ENCODE data around the gene STK39.

STK39 gene

DNA sequence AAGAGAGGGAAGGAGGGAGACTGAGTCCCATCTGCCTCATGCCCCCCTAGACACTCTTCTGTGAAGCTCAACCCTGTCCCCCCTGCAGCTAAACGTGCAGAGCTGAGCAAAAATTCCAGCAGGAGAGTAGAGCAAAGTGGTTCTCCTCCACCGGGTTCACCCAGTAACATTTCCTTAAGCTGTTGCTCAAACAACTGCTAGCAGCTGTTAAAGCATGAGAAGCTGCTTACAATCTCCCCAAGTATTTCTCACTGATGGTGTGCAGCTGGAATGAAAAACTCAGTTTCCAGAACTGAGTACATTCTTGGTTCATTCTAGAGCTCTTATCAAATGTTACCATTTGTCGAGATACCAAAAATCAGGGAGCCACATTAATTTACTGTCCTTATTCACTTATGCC is 92.3 kb downstream of the STK39 start:
- DNase-seq: no peak

DNA sequence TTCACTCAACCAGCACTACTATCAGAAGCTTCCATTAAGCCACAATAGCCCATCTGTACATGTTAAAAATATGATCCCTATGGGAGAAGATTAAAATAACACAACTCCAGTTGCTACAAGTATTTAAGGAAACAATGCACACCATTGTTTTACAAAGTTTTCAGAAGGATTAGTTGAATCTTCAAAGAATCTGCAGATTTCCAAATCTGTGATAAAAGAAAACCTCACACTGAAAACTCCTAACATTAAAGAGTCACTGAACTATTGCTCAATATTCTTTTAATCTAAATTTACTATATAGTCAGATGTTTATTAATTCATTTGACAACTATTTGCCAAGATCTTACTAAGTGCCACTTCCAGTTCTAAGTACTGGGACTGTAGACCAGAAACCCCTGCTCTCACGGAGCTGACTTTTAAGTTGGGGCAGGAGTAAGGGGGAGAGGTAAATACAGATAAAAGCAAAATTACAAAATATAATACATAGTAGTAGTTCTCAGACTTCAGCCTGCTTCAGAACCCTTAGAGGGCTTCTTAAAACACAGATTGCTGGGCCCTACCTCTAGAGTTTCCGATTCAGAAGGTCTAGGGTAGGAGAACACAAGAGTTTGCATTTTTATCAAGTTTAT is 94.4 kb downstream of the STK39 start:
- DNase-seq: no peak

DNA sequence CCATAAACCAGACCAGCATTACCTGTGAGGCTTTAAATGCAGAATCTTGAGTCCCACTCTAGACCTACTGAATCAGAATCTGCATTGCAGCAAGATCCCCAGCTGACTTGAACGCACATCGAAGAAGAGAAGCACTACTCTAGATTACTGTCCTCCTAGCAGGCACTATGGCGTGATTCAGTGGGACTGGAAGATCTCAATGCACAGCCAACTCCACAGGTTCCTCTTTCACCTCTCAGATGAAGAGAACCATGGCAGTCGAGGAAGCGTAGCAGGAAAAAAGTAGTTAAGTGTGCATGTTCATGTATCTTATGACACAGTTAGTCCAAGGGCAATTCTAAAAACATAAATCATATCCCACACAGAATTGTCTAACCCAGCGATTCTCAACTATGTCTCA is 97.4 kb downstream of the STK39 start:
- no peak for DNase-seq

DNA sequence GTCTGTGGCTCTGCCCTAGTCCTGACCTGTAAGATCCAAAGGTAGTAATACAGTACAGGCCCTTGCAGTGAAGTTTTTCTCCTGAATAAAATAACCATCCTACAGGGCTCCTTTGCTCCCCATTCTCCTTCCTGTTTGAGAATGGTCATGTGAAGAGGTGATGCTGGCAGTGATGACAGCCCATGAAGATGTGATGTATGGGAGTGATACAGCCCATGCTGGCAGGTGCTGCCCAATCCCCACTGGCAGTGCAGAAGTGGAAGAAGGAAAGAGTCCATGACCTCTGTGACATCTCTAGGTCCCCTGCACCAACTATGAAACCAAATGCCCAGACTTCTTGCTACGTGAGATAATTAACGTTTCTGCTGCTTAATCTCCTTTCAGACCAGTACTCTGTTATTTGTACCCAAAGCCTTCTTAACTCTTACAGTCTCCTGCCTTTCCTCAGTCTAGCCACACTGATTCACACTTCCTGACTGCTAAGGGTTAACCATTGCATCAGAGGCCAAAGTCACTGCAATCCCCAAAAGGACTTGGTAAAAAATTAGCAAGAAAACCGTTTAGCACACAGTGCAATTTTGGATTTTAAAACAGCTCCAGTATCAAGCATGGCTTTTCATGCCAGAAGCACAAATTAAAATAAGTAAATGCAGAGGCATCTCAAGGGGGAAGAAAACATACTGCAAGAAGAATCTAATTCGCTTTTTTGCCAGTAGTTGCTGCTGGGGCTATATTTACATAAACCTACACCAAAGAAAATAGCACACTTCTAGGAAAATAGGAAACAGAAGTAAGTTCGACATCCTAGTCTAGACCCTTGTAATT is 98.0 kb downstream of the STK39 start:
- DNase-seq: no peak

DNA sequence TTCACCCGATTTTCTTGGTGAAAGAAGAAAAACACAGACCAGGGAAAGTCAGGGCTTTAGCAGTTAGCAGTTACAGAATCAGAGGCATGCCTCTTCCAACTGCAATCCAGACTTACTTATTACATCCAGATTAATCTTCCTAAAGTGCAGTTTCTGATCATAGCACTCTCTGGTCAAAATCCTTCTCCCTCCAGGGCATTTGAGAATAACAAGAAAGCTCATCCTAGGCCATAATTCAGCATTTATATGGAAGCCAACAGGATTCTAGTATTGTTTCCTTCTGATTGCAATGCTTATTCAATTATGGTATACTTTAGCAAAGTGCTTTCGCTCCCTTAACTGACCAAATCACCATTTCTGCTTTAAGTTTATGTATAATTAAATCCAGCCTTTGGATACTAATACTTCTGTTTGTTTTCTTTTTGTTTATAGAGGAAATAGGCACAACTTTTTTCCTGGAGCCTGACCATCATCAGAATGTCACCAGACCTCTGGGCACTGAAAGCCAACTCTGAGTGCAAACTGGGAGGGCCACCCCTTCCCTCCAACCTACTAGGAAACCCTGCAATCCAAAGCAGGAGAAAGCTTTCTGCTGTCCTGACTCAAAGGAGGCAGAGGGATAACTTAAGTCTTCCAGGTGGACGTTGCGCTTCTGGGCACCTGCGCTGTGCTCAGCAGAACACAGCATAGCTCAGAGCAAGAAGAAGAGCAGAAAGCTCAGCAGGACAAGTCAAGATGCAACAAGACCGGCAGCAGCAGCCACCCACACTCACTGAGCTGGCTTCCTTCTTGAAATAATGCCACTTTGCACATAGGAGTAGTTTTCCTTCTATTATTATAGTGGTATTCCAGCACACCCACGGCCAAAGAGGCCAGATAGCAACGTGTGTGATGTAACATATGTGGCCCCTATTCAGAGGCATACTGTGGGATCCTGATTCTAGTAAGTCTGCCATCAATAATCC is 99.3 kb downstream of the STK39 start:
- no peak for DNase-seq

DNA sequence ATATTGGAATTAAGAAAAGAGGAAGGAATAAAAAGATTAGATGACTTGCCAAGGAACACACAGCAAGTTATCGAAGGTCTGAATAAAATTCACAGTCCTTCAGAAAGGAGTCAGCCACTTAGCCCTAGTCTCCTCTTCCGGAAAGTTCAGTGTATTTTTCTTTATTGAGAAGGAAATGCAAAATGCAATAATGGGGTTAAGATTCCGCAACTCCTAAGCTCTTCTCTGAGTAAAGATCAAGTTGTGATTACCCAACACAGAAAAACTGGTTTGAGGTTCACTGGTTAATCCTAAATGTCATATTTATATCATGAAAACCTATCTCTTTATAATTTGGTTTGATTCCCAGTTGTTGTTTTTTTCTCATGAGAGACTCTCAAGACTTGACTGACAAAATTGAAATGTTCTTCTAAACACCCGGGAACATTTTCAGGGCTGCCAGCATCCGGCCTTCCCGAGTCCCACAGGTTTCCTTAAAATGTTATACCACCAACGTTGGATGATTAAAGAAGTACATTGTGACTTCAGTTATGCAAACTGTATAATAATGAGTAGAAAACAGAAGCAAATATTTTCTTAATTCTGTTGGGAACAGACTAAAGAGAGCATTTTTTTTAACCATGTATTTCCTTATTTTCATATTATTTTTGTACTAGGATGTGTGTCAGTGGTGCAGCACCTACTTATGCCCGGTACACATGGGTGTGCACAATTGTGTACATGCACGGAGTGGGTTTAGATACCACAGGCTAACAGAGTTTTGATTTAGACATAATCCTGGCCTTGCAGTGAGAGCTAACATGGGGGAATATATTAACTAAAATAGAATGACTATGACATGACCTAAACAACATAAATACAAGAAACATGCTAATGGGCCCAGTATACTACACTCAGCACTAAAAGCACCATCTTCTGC is 100.2 kb downstream of the STK39 start:
- DNase-seq: no peak

DNA sequence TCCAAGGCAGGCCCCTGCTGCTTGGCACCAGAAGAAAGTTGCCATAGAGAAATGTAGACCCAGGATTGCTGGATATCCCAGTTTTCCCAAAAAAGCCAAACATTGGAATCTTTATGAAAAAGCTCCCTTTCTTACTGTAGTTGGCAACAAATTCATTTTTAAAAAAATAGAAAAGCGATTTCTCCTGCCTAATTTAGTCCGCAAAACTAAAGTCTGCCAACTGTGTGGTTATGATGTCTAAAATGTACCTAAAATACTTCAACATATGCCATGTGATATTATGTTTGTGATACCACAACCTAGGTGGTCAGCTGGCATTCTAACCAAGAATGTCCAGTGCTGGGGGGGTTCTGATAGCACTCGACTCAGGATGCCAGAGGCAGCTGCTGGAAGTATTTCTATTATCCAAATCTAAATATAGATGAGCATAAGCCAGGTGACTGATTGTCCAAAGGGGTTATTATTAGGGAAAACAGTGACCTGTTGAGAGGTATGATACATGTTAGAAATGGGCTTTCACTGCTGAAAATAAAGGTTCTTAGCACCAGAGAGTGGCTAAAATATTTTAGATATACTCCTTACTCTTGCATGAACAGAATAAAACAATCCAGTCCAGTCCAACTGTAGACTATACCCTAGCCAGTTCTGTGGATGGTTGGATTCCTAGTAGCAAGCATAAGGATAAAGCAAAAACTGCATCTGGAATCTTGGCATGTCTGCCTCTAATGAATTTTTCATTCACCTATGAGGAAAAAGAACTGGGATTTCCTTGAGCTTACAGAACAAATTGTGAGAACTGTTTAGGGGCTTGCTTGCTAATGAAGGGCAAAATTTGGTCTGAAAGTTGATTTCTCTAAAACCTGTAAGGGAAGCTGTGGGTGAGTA is 101.7 kb downstream of the STK39 start:
- no peak for DNase-seq

DNA sequence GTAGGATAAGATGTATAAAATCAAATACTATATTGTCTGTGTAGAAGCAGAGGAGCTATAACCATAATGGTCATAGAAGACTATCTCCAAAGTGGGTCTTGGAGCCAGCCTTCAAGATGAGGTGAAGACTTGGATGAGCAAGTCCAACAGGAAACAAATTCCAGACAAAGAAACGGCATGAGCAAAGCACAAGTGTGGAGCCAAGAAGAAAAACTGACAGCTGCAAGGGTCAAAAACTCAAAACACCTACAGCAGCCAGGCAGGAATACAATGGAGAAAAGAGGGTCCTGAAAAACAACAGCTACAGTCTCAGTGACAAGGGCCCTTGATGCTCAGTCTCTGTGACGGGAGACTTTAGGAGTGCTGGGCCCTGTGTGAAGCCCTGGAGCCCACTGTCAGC is 102.4 kb downstream of the STK39 start:
- DNase-seq: no peak

DNA sequence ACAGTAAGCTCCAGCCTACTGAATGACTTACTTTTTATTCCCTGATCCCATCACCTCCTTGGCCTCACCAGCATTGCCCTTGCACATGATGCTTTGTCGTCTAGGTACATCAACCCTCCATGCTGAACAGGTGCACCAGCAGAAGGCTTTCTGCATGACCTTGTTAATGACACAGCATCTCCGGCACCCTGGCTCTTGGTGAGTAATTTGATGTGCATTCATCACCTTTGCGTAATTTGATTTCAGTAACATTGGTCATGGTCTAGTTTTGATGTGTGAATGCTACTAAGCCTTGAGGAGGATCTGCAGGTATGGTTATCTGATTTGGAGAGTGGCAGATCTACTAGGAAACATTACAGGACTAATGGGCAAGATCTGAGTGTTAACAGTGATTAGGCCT is 103.6 kb downstream of the STK39 start:
- DNase-seq: no peak

DNA sequence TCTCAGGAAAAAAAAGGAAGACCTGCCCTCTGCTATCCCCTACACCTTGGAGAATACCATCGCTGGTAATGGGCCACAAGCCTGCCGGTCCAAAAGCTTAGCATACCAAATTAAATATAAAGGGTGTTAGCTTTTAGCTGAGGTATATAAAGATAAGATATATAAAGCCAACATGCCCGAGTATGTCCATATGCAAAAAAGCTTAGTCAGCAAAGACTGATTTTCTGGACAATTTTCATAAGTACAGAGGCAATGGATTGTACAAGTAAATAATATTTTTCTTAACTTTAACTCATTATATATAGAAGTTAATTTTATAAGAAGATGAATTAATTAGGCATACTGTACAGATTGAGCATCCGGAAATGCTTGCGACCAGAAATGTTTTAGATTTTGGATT is 106.5 kb downstream of the STK39 start:
- no peak for DNase-seq

DNA sequence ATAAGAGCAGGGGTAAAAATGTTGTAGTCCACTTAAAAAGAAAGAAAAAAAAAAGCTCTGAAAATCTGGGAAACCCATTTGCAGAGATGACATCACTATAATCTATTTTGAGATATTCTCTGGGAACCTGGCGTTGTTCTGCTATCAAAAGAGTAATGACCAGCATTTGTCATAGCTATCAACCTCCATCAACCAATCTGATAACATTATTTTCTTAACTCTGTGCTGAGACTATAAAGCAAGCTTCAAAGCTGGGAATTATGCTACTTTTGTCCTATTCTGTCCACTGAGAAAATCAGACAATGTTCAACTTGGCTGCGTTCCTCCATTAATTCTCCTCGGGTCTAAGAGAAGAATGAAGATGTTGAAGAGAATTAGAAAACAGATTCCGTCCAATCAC is 107.5 kb downstream of the STK39 start:
- DNase-seq: no peak

DNA sequence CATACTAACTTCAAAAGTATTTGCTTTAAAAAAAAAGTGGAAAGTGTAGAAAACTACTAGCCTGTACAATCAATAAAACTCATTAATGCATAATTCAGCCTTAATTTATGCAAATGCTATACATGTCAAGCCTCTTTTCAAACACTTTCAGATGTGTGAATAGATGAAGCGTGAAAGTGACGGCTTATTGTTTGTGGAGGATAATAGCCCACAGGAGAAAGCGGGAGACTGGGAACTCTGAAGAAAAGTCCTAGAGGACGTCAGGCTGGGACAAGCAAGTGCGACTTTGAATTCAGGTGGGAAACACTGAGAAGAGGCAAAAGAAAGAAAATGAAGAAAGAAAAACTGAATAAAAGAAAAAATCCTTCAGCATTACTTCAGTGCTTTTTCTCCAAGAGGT is 108.5 kb downstream of the STK39 start:
- no peak for DNase-seq

DNA sequence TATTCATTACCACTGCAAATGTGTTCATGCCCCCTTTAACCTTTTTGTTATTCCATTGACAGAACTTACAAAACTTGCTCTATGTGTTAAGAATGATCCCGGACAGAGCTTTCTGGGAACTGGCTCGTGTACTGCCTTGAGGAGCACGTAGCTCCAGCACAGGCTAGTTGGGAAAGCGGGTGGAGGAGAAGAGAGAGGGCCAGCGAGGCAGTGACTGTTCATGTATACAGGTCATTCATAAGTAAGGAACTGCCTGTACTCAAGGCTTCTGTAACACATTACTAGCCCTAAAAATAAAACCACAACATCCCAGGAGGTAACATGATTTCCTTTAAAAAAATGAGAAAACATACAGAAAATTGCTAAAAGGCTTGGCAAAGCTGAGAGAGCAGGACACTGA is 109.0 kb downstream of the STK39 start:
- DNase-seq: peak; percentile 64

DNA sequence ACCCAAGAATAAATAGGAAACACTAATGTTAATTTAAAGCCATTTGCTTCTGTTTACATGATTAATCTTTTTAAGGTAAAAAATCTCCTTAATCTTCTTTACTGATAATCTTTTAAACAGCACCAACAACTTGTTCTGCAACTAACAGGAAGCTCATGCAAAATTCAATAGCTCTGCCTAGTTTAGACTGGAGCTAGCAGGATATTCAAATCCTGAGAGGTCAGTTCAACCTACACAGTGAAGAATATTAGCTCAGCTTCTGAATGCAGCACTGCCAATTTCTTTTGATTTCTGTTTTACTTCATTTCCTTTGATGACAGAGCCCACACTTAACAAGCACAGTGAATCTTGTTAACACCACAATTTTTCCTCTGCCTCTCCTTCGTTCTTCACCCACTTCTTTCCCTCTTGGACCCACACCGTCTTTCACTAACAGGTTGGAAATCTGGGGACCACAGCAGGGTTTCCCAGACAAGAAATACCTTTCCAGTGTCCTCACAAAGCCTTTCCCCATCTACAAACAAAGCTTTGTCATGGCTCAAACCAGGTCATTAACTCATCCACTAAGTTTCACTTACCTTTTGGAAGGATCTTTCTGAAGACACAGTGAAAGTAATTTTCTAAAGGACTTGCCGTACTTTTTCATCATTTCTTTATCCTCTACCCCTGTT is 109.8 kb downstream of the STK39 start:
- DNase-seq: no peak

DNA sequence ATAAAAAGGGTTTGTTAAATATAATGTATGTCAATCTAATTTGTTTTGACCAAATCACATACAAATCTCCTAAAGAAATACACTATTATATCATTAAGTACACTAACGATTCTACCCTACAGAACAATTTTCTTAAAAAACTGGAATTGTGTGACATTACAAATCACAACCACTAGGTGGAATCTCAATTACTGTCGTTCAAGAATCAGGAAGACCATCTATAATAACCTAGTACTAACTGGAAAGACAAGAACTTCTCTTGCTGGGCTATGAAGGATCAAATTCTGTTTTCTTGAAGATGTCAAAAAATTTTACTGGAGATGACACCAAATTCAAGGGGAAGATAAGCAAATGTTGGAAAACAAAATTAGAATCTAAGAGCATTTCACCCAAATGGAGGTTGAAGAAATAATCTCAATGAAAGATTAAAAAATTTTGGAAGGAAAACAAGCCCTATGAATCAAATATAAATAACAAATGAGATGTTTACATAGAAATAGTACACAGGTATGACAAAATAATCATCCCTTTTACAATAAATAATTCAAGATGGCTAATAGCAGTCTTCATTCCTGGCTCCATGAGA is 110.9 kb downstream of the STK39 start:
- no peak for DNase-seq

DNA sequence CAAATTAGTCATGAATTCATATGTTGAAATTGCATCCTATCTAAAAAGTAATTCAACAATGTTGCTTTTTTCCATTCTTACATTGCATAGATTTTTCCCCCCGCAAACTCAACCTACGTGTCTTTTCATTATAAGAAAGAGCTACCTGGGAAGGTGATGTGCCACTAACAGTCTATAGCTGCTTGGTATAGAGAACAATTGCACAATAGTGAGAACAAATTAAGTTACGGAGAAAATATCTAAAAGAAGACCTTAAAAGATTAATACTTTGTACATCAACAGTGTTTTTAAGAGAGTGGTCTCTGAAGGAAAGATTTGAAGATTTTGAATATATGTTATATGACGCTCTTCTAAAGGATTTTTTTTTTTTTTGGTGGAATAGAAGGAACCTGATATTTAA is 111.8 kb downstream of the STK39 start:
- no peak for DNase-seq

DNA sequence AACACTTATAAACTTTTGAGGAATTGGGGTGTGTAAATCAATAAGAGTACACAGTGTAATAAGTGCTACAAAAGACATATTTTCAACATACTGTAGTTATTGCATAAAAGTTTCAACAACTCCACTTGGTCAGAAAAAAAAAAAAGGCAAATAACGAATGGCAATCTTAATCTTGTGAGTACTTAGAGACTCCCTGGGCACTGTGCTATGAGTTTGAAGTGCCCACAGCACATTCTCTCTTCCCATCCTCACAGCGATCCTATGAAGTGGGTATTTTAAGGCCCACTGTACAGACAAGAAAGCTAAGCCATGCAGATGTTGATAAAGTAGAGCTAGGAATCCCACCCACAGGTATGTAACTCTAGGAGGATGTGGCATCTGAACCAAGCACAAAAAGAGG is 112.3 kb downstream of the STK39 start:
- DNase-seq: no peak

DNA sequence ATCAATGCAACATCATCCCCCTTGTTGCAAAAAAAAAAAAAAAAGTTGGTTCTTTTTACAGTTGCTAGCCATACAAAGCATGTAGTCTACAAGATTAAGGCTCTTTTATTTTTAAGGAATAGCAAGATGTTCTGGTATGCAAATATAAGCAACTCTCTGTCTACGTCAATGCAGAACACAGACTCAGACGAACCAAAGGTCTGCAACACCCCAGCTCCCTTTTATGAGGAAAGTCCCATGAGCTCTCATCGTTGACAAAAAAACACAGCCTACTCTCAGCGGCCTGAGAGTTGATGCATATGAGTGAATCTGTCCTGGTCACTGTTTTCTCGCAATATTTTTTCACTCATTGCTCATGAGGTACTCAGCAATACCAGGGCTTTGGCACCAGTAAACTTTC is 112.9 kb downstream of the STK39 start:
- no peak for DNase-seq

DNA sequence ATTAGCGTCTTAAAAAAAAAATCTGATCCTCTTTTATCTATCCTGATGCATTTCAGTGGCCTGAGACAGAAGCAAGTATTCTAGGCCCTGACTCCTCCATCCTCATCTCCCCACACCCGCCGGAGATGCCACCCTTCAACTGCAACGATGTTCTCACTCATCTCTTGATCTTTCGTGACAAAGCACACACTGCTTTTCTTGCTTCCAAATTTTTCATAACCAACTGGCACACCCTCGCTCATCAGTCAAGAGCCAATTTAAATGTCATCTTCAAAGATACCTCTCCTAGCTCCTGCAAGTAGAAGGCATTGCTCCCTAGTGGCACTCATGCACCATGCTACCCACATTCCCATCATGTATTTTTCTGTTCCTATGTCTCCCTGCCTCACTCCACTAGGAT is 115.0 kb downstream of the STK39 start:
- DNase-seq: no peak

DNA sequence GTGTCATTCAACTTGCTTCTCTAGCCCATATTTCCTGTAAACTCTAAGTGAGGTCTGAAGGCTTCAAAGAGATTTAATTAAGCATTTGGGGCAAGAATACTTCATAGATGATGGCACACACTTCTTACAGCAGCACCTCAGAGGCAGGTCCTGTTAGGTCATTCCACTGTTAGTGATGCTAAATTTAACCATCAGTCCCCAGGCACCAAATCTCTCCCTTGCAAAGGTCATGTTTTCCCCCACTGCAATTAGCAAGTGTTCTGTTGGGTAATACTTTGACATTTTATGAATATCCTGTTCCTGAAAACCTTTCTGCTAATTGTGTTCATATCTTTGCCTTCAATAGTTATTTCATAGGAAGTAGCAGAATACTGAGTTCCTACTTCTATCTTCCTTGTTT is 117.0 kb downstream of the STK39 start:
- DNase-seq: no peak

Measured in right forelimb (tissue), 1 donor.